Measurements from ENCODE around the gene C19orf73. TPM values are rescaled to one million over a fixed set of nuclear protein-coding genes. Genes with fewer than 3 reads are reported as not detected.

C19orf73 gene
- total and polyA plus RNA-seq, 9 of the 15 experiments (the other 6 are each of a cell fraction or from before 2014, with no cell fraction given): 0.08 to 7.4 (median 1.4) TPM

DNA sequence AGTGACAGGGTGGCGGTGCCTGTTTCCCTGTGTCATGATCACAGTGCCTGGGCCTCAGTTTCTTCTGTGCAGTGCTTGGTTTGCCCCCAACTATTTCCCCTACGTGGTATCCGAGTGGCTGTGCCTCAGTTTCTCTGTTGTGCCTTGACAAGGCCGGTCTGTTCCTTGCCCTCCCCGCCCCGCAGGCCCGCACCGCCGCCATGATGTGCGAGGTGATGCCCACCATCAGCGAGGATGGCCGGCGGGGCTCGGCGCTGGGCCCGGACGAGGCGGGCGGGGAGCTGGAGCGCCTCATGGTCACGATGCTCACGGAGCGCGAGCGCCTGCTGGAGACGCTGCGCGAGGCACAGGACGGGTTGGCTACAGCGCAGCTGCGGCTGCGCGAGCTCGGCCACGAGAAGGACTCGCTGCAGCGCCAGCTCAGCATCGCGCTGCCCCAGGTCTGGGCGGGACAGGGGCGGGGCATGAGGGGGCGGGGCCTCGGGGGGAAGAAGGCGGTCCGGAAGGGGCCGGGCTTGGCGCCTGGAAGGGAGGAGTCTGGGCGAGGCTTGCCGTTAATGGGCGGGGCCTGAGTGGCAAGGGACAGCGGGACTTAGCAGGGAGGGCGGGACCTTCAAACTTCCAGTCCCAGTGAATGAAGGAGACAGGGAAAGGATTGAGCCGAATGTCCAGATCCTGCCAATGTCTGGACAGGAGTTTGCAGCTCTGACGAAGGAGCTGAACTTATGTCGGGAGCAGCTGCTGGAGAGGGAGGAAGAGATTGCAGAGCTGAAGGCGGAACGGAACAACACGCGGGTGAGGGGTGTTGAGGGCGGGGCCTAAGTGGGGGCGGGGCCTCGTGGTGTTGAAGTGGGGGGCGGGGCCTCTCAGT lies 9.0 kb upstream of the C19orf73 start (continued):
- TF ChIP-seq, protein P1, sequence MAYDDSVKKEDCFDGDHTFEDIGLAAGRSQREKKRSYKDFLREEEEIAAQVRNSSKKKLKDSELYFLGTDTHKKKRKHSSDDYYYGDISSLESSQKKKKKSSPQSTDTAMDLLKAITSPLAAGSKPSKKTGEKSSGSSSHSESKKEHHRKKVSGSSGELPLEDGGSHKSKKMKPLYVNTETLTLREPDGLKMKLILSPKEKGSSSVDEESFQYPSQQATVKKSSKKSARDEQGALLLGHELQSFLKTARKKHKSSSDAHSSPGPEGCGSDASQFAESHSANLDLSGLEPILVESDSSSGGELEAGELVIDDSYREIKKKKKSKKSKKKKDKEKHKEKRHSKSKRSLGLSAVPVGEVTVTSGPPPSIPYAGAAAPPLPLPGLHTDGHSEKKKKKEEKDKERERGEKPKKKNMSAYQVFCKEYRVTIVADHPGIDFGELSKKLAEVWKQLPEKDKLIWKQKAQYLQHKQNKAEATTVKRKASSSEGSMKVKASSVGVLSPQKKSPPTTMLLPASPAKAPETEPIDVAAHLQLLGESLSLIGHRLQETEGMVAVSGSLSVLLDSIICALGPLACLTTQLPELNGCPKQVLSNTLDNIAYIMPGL (CRISPR knock-in tag; IDR thresholded peaks at IDR 0.05): peak; percentile 75; the same call in 1 of the 2 replicates
- TF ChIP-seq MAFK (IDR thresholded peaks at IDR 0.05; ENCODE audit: low read length) (0 out of 2 replicates have a peak, but pooled peaks have one; percentile 8), NR4A1 (CRISPR knock-in tag; IDR thresholded peaks at IDR 0.05) (no peak), NR4A1 (tag; IDR thresholded peaks at IDR 0.05) (peak; percentile 83), ZBED1 (IDR thresholded peaks at IDR 0.05) (0 out of 2 replicates have a peak, but pooled peaks have one; percentile 75), HMGN3 (IDR thresholded peaks at IDR 0.05; ENCODE audit: borderline replicate concordance, extremely low read depth, insufficient read length, low read depth, low read length) (peak; percentile 75), BCL6 (CRISPR knock-in tag; IDR thresholded peaks at IDR 0.05) (no peak), DMBX1 (CRISPR knock-in tag; IDR thresholded peaks at IDR 0.05; ENCODE audit: borderline replicate concordance) (peak; percentile 74; the same call in 1 of the 2 replicates), MCM2 (IDR thresholded peaks at IDR 0.05; ENCODE audit: low read depth) (no peak), CCNT2 (IDR thresholded peaks at IDR 0.05; ENCODE audit: borderline replicate concordance, extremely low read depth, insufficient read length, low read depth, low read length) (peak; percentile 78), ZNF445 (CRISPR knock-in tag; IDR thresholded peaks at IDR 0.05; ENCODE audit: low read depth) (no peak), ZNF79 (CRISPR knock-in tag; IDR thresholded peaks at IDR 0.05; ENCODE audit: low read depth) (no peak), JUN (IDR thresholded peaks at IDR 0.05; ENCODE audit: borderline replicate concordance, low read depth, low read length) (peak; percentile 59; the same call in 1 of the 2 replicates), JUN (CRISPR knock-in tag; IDR thresholded peaks at IDR 0.05; ENCODE audit: borderline replicate concordance) (peak; percentile 45; the same call in 1 of the 2 replicates), ZNF282 (CRISPR knock-in tag; IDR thresholded peaks at IDR 0.05) (peak; percentile 99; the same call in 1 of the 2 replicates), HMG20A (CRISPR knock-in tag; conservative IDR thresholded peaks at IDR 0.05) (no peak), ELF2 (CRISPR knock-in tag; IDR thresholded peaks at IDR 0.05) (no peak), RFX5 (IDR thresholded peaks at IDR 0.05; ENCODE audit: low read depth, low read length) (0 out of 2 replicates have a peak, but pooled peaks have one; percentile 10), CHD2 (IDR thresholded peaks at IDR 0.05; ENCODE audit: low read depth, low read length) (0 out of 2 replicates have a peak, but pooled peaks have one; percentile 41), ZNF165 (CRISPR knock-in tag; IDR thresholded peaks at IDR 0.05; ENCODE audit: borderline replicate concordance) (0 out of 2 replicates have a peak, but pooled peaks have one; percentile 40), BACH1 (tag; IDR thresholded peaks at IDR 0.05) (no peak), E2F1 (CRISPR knock-in tag; IDR thresholded peaks at IDR 0.05) (peak; percentile 85; the same call in 1 of the 2 replicates)
- TF ChIP-seq, protein P2, sequence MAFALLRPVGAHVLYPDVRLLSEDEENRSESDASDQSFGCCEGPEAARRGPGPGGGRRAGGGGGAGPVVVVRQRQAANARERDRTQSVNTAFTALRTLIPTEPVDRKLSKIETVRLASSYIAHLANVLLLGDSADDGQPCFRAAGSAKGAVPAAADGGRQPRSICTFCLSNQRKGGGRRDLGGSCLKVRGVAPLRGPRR (CRISPR knock-in tag; IDR thresholded peaks at IDR 0.05): no peak
- TF ChIP-seq, protein P3, sequence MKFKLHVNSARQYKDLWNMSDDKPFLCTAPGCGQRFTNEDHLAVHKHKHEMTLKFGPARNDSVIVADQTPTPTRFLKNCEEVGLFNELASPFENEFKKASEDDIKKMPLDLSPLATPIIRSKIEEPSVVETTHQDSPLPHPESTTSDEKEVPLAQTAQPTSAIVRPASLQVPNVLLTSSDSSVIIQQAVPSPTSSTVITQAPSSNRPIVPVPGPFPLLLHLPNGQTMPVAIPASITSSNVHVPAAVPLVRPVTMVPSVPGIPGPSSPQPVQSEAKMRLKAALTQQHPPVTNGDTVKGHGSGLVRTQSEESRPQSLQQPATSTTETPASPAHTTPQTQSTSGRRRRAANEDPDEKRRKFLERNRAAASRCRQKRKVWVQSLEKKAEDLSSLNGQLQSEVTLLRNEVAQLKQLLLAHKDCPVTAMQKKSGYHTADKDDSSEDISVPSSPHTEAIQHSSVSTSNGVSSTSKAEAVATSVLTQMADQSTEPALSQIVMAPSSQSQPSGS (CRISPR knock-in tag; IDR thresholded peaks at IDR 0.05): peak; percentile 81; the same call in 1 of the 2 replicates

Data from K562 (cell line).